ENCODE measurements around the gene SPRING1. TPM values are rescaled to one million over a fixed set of nuclear protein-coding genes. Genes with fewer than 3 reads are reported as not detected.

Gene SPRING1
- total RNA-seq, 1 experiment from 2014 or later, result 16.3 TPM

- DNase-seq (ENCODE audit: low read depth), result no peak
These were observed 1.6 kb upstream of the SPRING1 start for GRCh38 chr12:116739381-116739887.

- DNase-seq (ENCODE audit: low read depth), result no peak
These were observed 701 bp downstream of the SPRING1 start for GRCh38 chr12:116736962-116737773.

- DNase-seq (ENCODE audit: low read depth), result no peak
These were observed 1.8 kb downstream of the SPRING1 start for GRCh38 chr12:116735951-116736599.

GRCh38 chr12:116735084-116735483 lies 2.8 kb downstream of the SPRING1 start:
- no peak for DNase-seq (ENCODE audit: low read depth)

GRCh38 chr12:116734156-116734768 lies 3.6 kb downstream of the SPRING1 start:
- no peak for DNase-seq (ENCODE audit: low read depth)

- DNase-seq (ENCODE audit: low read depth), result no peak
These were observed 6.1 kb downstream of the SPRING1 start for GRCh38 chr12:116731801-116732200.

- no peak for DNase-seq (ENCODE audit: low read depth)
These were observed 10.0 kb downstream of the SPRING1 start for GRCh38 chr12:116727891-116728290.

- DNase-seq (ENCODE audit: low read depth), result no peak
These were observed 10.6 kb downstream of the SPRING1 start for GRCh38 chr12:116727261-116727660.

GRCh38 chr12:116726694-116727093 lies 11.2 kb downstream of the SPRING1 start:
- no peak for DNase-seq (ENCODE audit: low read depth)

GRCh38 chr12:116722245-116722644 lies 15.6 kb downstream of the SPRING1 start:
- no peak for DNase-seq (ENCODE audit: low read depth)

- DNase-seq (ENCODE audit: low read depth), result no peak
These were observed 17.9 kb downstream of the SPRING1 start for GRCh38 chr12:116719731-116720528.

GRCh38 chr12:116718655-116719454 lies 19.0 kb downstream of the SPRING1 start:
- DNase-seq (ENCODE audit: low read depth), result peak; percentile 53

- DNase-seq (ENCODE audit: low read depth), result peak; percentile 82
These were observed 20.1 kb downstream of the SPRING1 start for GRCh38 chr12:116717466-116718437.

- no peak for DNase-seq (ENCODE audit: low read depth)
These were observed 23.7 kb downstream of the SPRING1 start for GRCh38 chr12:116714175-116714574.

GRCh38 chr12:116713527-116713926 lies 24.3 kb downstream of the SPRING1 start:
- no peak for DNase-seq (ENCODE audit: low read depth)

- DNase-seq (ENCODE audit: low read depth), result no peak
These were observed 25.2 kb downstream of the SPRING1 start for GRCh38 chr12:116712458-116713303.

GRCh38 chr12:116710370-116711150 lies 27.3 kb downstream of the SPRING1 start:
- no peak for DNase-seq (ENCODE audit: low read depth)

GRCh38 chr12:116709768-116710167 lies 28.1 kb downstream of the SPRING1 start:
- no peak for DNase-seq (ENCODE audit: low read depth)

Measured in RPMI7951 (cell line).